Measurements from ENCODE around the gene ESPNL.
"Not testable (repeated sequence)": the region's sequence is repeated elsewhere in the genome, so short reads cannot be mapped to it uniquely, and the experiment has no call there.

ESPNL gene

GRCh38 chr2:238063414-238064189 is 36.5 kb upstream of the ESPNL start:
- peaks cover 16% of the 10 kb centered on the region for H3K4me1 ChIP-seq (ENCODE audit: control insufficient read depth, insufficient read depth, low read length)
- H3K4me3 ChIP-seq (ENCODE audit: low read length in 2 of 2): no peak overlapping the region
- peaks cover 10% of the 10 kb centered on the region in 2 donors for H3K36me3 ChIP-seq (ENCODE audit: control insufficient read depth in 2 of 2, insufficient read depth in 2 of 2, low read length in 2 of 2)
- no peaks in the 10 kb centered on the region for H3K9me3 ChIP-seq (ENCODE audit: control insufficient read depth in 2 of 2, low read length in 2 of 2)
- no peak overlapping the region for H3K27ac ChIP-seq (ENCODE audit: low read length)
- no peaks in the 10 kb centered on the region for H3K27me3 ChIP-seq (ENCODE audit: control insufficient read depth in 1 of 2, insufficient read depth in 2 of 2, low read length in 2 of 2)
- H3K9ac ChIP-seq (ENCODE audit: low read length in 2 of 2): no peak overlapping the region

- Histone ChIP-seq H3K9ac (ENCODE audit: low read length in 2 of 2) (no peak overlapping the region), H3K27ac (ENCODE audit: low read length) (no peak overlapping the region), H3K4me3 (ENCODE audit: low read length in 2 of 2) (no peak overlapping the region), H3K36me3 (ENCODE audit: control insufficient read depth in 2 of 2, insufficient read depth in 2 of 2, low read length in 2 of 2) (peaks cover 13% of the 10 kb centered on the region in 2 donors), H3K27me3 (ENCODE audit: control insufficient read depth in 1 of 2, insufficient read depth in 2 of 2, low read length in 2 of 2) (no peaks in the 10 kb centered on the region), H3K9me3 (ENCODE audit: control insufficient read depth in 2 of 2, low read length in 2 of 2) (no peaks in the 10 kb centered on the region), H3K4me1 (ENCODE audit: control insufficient read depth, insufficient read depth, low read length) (peaks cover 16% of the 10 kb centered on the region)
Measured at GRCh38 chr2:238064376-238064775, 35.8 kb upstream of the ESPNL start.

GRCh38 chr2:238065071-238065846 is 34.9 kb upstream of the ESPNL start:
- H3K4me3 ChIP-seq (ENCODE audit: low read length in 2 of 2): no peak overlapping the region
- H3K9me3 ChIP-seq (ENCODE audit: control insufficient read depth in 2 of 2, low read length in 2 of 2): no peaks in the 10 kb centered on the region
- no peak overlapping the region for H3K27ac ChIP-seq (ENCODE audit: low read length)
- peaks cover 8% of the 10 kb centered on the region for H3K4me1 ChIP-seq (ENCODE audit: control insufficient read depth, insufficient read depth, low read length)
- no peak overlapping the region for H3K9ac ChIP-seq (ENCODE audit: low read length in 2 of 2)
- no peaks in the 10 kb centered on the region for H3K27me3 ChIP-seq (ENCODE audit: control insufficient read depth in 1 of 2, insufficient read depth in 2 of 2, low read length in 2 of 2)
- peaks cover 18% of the 10 kb centered on the region in 2 donors for H3K36me3 ChIP-seq (ENCODE audit: control insufficient read depth in 2 of 2, insufficient read depth in 2 of 2, low read length in 2 of 2)

GRCh38 chr2:238066218-238066617 is 33.9 kb upstream of the ESPNL start:
- no peaks in the 10 kb centered on the region for H3K9me3 ChIP-seq (ENCODE audit: control insufficient read depth in 2 of 2, low read length in 2 of 2)
- no peak overlapping the region for H3K4me3 ChIP-seq (ENCODE audit: low read length in 2 of 2)
- H3K27me3 ChIP-seq (ENCODE audit: control insufficient read depth in 1 of 2, insufficient read depth in 2 of 2, low read length in 2 of 2): no peaks in the 10 kb centered on the region
- peaks cover 18% of the 10 kb centered on the region in 2 donors for H3K36me3 ChIP-seq (ENCODE audit: control insufficient read depth in 2 of 2, insufficient read depth in 2 of 2, low read length in 2 of 2)
- H3K4me1 ChIP-seq (ENCODE audit: control insufficient read depth, insufficient read depth, low read length): peaks cover 5% of the 10 kb centered on the region
- H3K27ac ChIP-seq (ENCODE audit: low read length): no peak overlapping the region
- no peak overlapping the region for H3K9ac ChIP-seq (ENCODE audit: low read length in 2 of 2)

GRCh38 chr2:238066718-238067117 is 33.4 kb upstream of the ESPNL start:
- H3K9me3 ChIP-seq (ENCODE audit: control insufficient read depth in 2 of 2, low read length in 2 of 2); H3K4me3 ChIP-seq (ENCODE audit: low read length in 2 of 2); H3K4me1 ChIP-seq (ENCODE audit: control insufficient read depth, insufficient read depth, low read length); H3K27me3 ChIP-seq (ENCODE audit: control insufficient read depth in 1 of 2, insufficient read depth in 2 of 2, low read length in 2 of 2); H3K9ac ChIP-seq (ENCODE audit: low read length in 2 of 2); H3K27ac ChIP-seq (ENCODE audit: low read length): not testable (repeated sequence)
- peaks cover 18 to 21% of the 10 kb centered on the region in 2 donors for H3K36me3 ChIP-seq (ENCODE audit: control insufficient read depth in 2 of 2, insufficient read depth in 2 of 2, low read length in 2 of 2)

- Histone ChIP-seq H3K9me3 (ENCODE audit: control insufficient read depth in 2 of 2, low read length in 2 of 2) (no peaks in the 10 kb centered on the region), H3K36me3 (ENCODE audit: control insufficient read depth in 2 of 2, insufficient read depth in 2 of 2, low read length in 2 of 2) (peaks cover 21 to 23% of the 10 kb centered on the region in 2 donors)
Measured at GRCh38 chr2:238067939-238068338, 32.2 kb upstream of the ESPNL start.

GRCh38 chr2:238069021-238069709 is 31.0 kb upstream of the ESPNL start:
- no peak overlapping the region for H3K27ac ChIP-seq (ENCODE audit: low read length)
- H3K27me3 ChIP-seq (ENCODE audit: control insufficient read depth in 1 of 2, insufficient read depth in 2 of 2, low read length in 2 of 2): no peaks in the 10 kb centered on the region
- H3K4me3 ChIP-seq (ENCODE audit: low read length in 2 of 2): no peak overlapping the region
- H3K36me3 ChIP-seq (ENCODE audit: control insufficient read depth in 2 of 2, insufficient read depth in 2 of 2, low read length in 2 of 2): peaks cover 21 to 23% of the 10 kb centered on the region in 2 donors
- H3K4me1 ChIP-seq (ENCODE audit: control insufficient read depth, insufficient read depth, low read length): no peaks in the 10 kb centered on the region
- no peaks in the 10 kb centered on the region for H3K9me3 ChIP-seq (ENCODE audit: control insufficient read depth in 2 of 2, low read length in 2 of 2)
- H3K9ac ChIP-seq (ENCODE audit: low read length in 2 of 2): no peak overlapping the region

More at GRCh38 chr2:238067939-238068338, 32.2 kb upstream of the ESPNL start:
- Histone ChIP-seq H3K9ac (ENCODE audit: low read length in 2 of 2) (no peak overlapping the region), H3K4me3 (ENCODE audit: low read length in 2 of 2) (no peak overlapping the region), H3K27ac (ENCODE audit: low read length) (no peak overlapping the region), H3K27me3 (ENCODE audit: control insufficient read depth in 1 of 2, insufficient read depth in 2 of 2, low read length in 2 of 2) (no peaks in the 10 kb centered on the region), H3K4me1 (ENCODE audit: control insufficient read depth, insufficient read depth, low read length) (no peaks in the 10 kb centered on the region)

GRCh38 chr2:238069877-238070276 is 30.3 kb upstream of the ESPNL start:
- Histone ChIP-seq H3K4me3 (ENCODE audit: low read length in 2 of 2) (no peak overlapping the region), H3K9me3 (ENCODE audit: control insufficient read depth in 2 of 2, low read length in 2 of 2) (no peaks in the 10 kb centered on the region), H3K4me1 (ENCODE audit: control insufficient read depth, insufficient read depth, low read length) (no peaks in the 10 kb centered on the region), H3K27ac (ENCODE audit: low read length) (no peak overlapping the region), H3K27me3 (ENCODE audit: control insufficient read depth in 1 of 2, insufficient read depth in 2 of 2, low read length in 2 of 2) (no peaks in the 10 kb centered on the region), H3K9ac (ENCODE audit: low read length in 2 of 2) (no peak overlapping the region), H3K36me3 (ENCODE audit: control insufficient read depth in 2 of 2, insufficient read depth in 2 of 2, low read length in 2 of 2) (peaks cover 21 to 23% of the 10 kb centered on the region in 2 donors)

- H3K4me3 ChIP-seq (ENCODE audit: low read length in 2 of 2): no peak overlapping the region
- no peak overlapping the region for H3K9ac ChIP-seq (ENCODE audit: low read length in 2 of 2)
- no peaks in the 10 kb centered on the region for H3K9me3 ChIP-seq (ENCODE audit: control insufficient read depth in 2 of 2, low read length in 2 of 2)
- no peaks in the 10 kb centered on the region for H3K27me3 ChIP-seq (ENCODE audit: control insufficient read depth in 1 of 2, insufficient read depth in 2 of 2, low read length in 2 of 2)
- no peaks in the 10 kb centered on the region for H3K4me1 ChIP-seq (ENCODE audit: control insufficient read depth, insufficient read depth, low read length)
- peaks cover 3 to 7% of the 10 kb centered on the region in 2 donors for H3K36me3 ChIP-seq (ENCODE audit: control insufficient read depth in 2 of 2, insufficient read depth in 2 of 2, low read length in 2 of 2)
- H3K27ac ChIP-seq (ENCODE audit: low read length): no peak overlapping the region
Measured at GRCh38 chr2:238075397-238075796, 24.7 kb upstream of the ESPNL start.

GRCh38 chr2:238077292-238077691 is 22.8 kb upstream of the ESPNL start:
- Histone ChIP-seq H3K9ac (ENCODE audit: low read length in 2 of 2) (no peak overlapping the region), H3K36me3 (ENCODE audit: control insufficient read depth in 2 of 2, insufficient read depth in 2 of 2, low read length in 2 of 2) (peaks cover 5% of the 10 kb centered on the region in 2 donors), H3K4me3 (ENCODE audit: low read length in 2 of 2) (no peak overlapping the region), H3K4me1 (ENCODE audit: control insufficient read depth, insufficient read depth, low read length) (no peaks in the 10 kb centered on the region), H3K9me3 (ENCODE audit: control insufficient read depth in 2 of 2, low read length in 2 of 2) (no peaks in the 10 kb centered on the region), H3K27me3 (ENCODE audit: control insufficient read depth in 1 of 2, insufficient read depth in 2 of 2, low read length in 2 of 2) (no peaks in the 10 kb centered on the region), H3K27ac (ENCODE audit: low read length) (no peak overlapping the region)

All from stomach smooth muscle (tissue), 2 donors.